ENCODE data around the gene IPO7. TPM values are rescaled to one million over a fixed set of nuclear protein-coding genes. Genes with fewer than 3 reads are reported as not detected.
"Not testable (repeated sequence)": the region's sequence is repeated elsewhere in the genome, so short reads cannot be mapped to it uniquely, and the experiment has no call there.

IPO7 gene
- 67.9 TPM for total RNA-seq

GRCh38 chr11:9384535-9385326 is at the start of gene IPO7:
TSS of gene IPO7 (plus strand) at chr11:9384652. CDS start at chr11:9384764, 112 bp downstream.
- intact Hi-C loops (cut with DNase I) = no loop called here
- DNase-seq (ENCODE audit: low spot score) (peak; percentile 92), ATAC-seq (peak; percentile 99)

- DNase-seq (ENCODE audit: low spot score) (no peak), ATAC-seq (no peak)
- intact Hi-C loops (cut with DNase I) = no loop called here
These were observed 42.7 kb upstream of the IPO7 start for GRCh38 chr11:9341638-9342178.

- intact Hi-C loops (cut with DNase I) = no loop called here
These were observed 40.3 kb upstream of the IPO7 start for GRCh38 chr11:9344061-9344680.

GRCh38 chr11:9347100-9347499 is 37.4 kb upstream of the IPO7 start:
- intact Hi-C loops (cut with DNase I) = no loop called here
- no peak for DNase-seq (ENCODE audit: low spot score)
- no peak for ATAC-seq

More at GRCh38 chr11:9344061-9344680, 40.3 kb upstream of the IPO7 start:
- no peak for DNase-seq (ENCODE audit: low spot score)
- ATAC-seq = no peak

- ATAC-seq; DNase-seq (ENCODE audit: low spot score); intact Hi-C loops (cut with DNase I): not testable (repeated sequence)
These were observed 36.7 kb upstream of the IPO7 start for GRCh38 chr11:9347779-9348178.

GRCh38 chr11:9351321-9351881 is 33.1 kb upstream of the IPO7 start:
- ATAC-seq = no peak
- no peak for DNase-seq (ENCODE audit: low spot score)
- intact Hi-C loops (cut with DNase I) = no loop called here

GRCh38 chr11:9357041-9357440 is 27.4 kb upstream of the IPO7 start:
- DNase-seq (ENCODE audit: low spot score) (no peak), ATAC-seq (no peak)
- intact Hi-C loops (cut with DNase I) = no loop called here

GRCh38 chr11:9360862-9361622 is 23.4 kb upstream of the IPO7 start:
- intact Hi-C loops (cut with DNase I); ATAC-seq; DNase-seq (ENCODE audit: low spot score): not testable (repeated sequence)

- no peak for ATAC-seq
- DNase-seq (ENCODE audit: low spot score) = no peak
- intact Hi-C loops (cut with DNase I) = no loop called here
These were observed 22.0 kb upstream of the IPO7 start for GRCh38 chr11:9362393-9362863.

GRCh38 chr11:9363954-9364912 is 20.2 kb upstream of the IPO7 start:
- peak; percentile 98 for ATAC-seq
- peak; percentile 95 for DNase-seq (ENCODE audit: low spot score)
- intact Hi-C loops (cut with DNase I) = no loop called here

- ATAC-seq = no peak
- intact Hi-C loops (cut with DNase I) = no loop called here
- no peak for DNase-seq (ENCODE audit: low spot score)
These were observed 16.9 kb upstream of the IPO7 start for GRCh38 chr11:9367551-9367950.

- DNase-seq (ENCODE audit: low spot score) = no peak
- ATAC-seq = no peak
- intact Hi-C loops (cut with DNase I) = no loop called here
These were observed 7.4 kb upstream of the IPO7 start for GRCh38 chr11:9377036-9377435.

- intact Hi-C loops (cut with DNase I) = no loop called here
- ATAC-seq = no peak
- DNase-seq (ENCODE audit: low spot score) = no peak
These were observed 5.4 kb upstream of the IPO7 start for GRCh38 chr11:9379041-9379440.

- intact Hi-C loops (cut with DNase I) = no loop called here
- no peak for ATAC-seq
These were observed 3.7 kb upstream of the IPO7 start for GRCh38 chr11:9380773-9381172.

GRCh38 chr11:9385327-9385899 is 961 bp downstream of the IPO7 start:
- intact Hi-C loops (cut with DNase I) = no loop called here
- ATAC-seq (peak; percentile 33), DNase-seq (ENCODE audit: low spot score) (no peak)

More at GRCh38 chr11:9380773-9381172, 3.7 kb upstream of the IPO7 start:
- no peak for DNase-seq (ENCODE audit: low spot score)

GRCh38 chr11:9386086-9386485 is 1.6 kb downstream of the IPO7 start:
- no peak for ATAC-seq
- intact Hi-C loops (cut with DNase I) = no loop called here
- no peak for DNase-seq (ENCODE audit: low spot score)

GRCh38 chr11:9386901-9387300 is 2.4 kb downstream of the IPO7 start:
- DNase-seq (ENCODE audit: low spot score) (no peak), ATAC-seq (no peak)
- intact Hi-C loops (cut with DNase I) = no loop called here

- ATAC-seq = no peak
- intact Hi-C loops (cut with DNase I) = no loop called here
- no peak for DNase-seq (ENCODE audit: low spot score)
These were observed 11.9 kb downstream of the IPO7 start for GRCh38 chr11:9396310-9396709.

All from sciatic nerve (tissue), 2 donors.